RWPE2 (cell line): ENCODE results near the gene BCL3.

Source experiments
- ATAC-seq: fragments of 200-7000 bp; cut with Tn5 transposase; 3 replicates; pipeline ENCODE4 v1.9.1; 2021; ENCODE audit warnings: low read depth
- DNase-seq: peaks from one replicate; pipeline ENCODE4 v3.0.0-alpha.2; 2020; ENCODE audit warnings: low spot score
- H3K27ac ChIP-seq: fragments of 450-650 bp; 2 replicates; pipeline ENCODE4 v1.5.1; 2017; ENCODE audit warnings: mild to moderate bottlenecking; ENCODE audit not compliant: poor library complexity, severe bottlenecking
- H3K27me3 ChIP-seq: fragments of 250-450 bp; sonication (Bioruptor Pico); 2 replicates; pipeline ENCODE4 v1.5.1; 2021; ENCODE audit warnings: mild to moderate bottlenecking, moderate library complexity; ENCODE audit not compliant: insufficient read depth, poor library complexity, severe bottlenecking
- H3K36me3 ChIP-seq: fragments of 250-450 bp; sonication (Bioruptor Pico); 2 replicates; pipeline ENCODE4 v1.5.1; 2020; ENCODE audit warnings: low read depth, mild to moderate bottlenecking, moderate library complexity
- H3K4me1 ChIP-seq: fragments of 250-450 bp; sonication (Bioruptor Pico); 2 replicates; pipeline ENCODE4 v1.5.1; 2021; ENCODE audit warnings: mild to moderate bottlenecking, moderate library complexity; ENCODE audit not compliant: insufficient read depth, poor library complexity, severe bottlenecking
- H3K4me3 ChIP-seq: fragments of 250-450 bp; sonication (Bioruptor Pico); 2 replicates; pipeline ENCODE4 v1.5.1; 2021; ENCODE audit warnings: mild to moderate bottlenecking, moderate library complexity; ENCODE audit not compliant: severe bottlenecking
- H3K9me3 ChIP-seq: fragments of 250-450 bp; sonication (Bioruptor Pico); 2 replicates; pipeline ENCODE4 v1.5.1; 2021; ENCODE audit warnings: mild to moderate bottlenecking, moderate library complexity; ENCODE audit not compliant: severe bottlenecking
- CTCF ChIP-seq: fragments of 450-650 bp; IDR thresholded peaks from one replicate; pipeline ENCODE4 v1.5.1; 2017; ENCODE audit warnings: mild to moderate bottlenecking, moderate library complexity; ENCODE audit not compliant: poor library complexity, severe bottlenecking

BCL3 gene

GRCh38 chr19:44737238-44738071 is 11.1 kb upstream of the BCL3 start:
- DNase-seq: no peak
- Histone ChIP-seq H3K27me3 (no peaks in the 10 kb centered on the region), H3K9me3 (no peaks in the 10 kb centered on the region), H3K27ac (no peak overlapping the region), H3K4me1 (peaks cover 18% of the 10 kb centered on the region), H3K4me3 (no peak overlapping the region), H3K36me3 (no peaks in the 10 kb centered on the region)
- ATAC-seq: no peak
- no peak for TF ChIP-seq CTCF

- ATAC-seq: no peak
- no peak for DNase-seq
- peaks cover 23% of the 10 kb centered on the region for H3K4me1 ChIP-seq
- no peaks in the 10 kb centered on the region for H3K27me3 ChIP-seq
- no peaks in the 10 kb centered on the region for H3K9me3 ChIP-seq
- TF ChIP-seq CTCF: no peak
- H3K27ac ChIP-seq: no peak overlapping the region
- H3K36me3 ChIP-seq: no peaks in the 10 kb centered on the region
- H3K4me3 ChIP-seq: no peak overlapping the region
These were observed 10.4 kb upstream of the BCL3 start for GRCh38 chr19:44738136-44738535.

- no peak for DNase-seq
- H3K4me3 ChIP-seq: no peak overlapping the region
- no peaks in the 10 kb centered on the region for H3K36me3 ChIP-seq
- H3K9me3 ChIP-seq: no peaks in the 10 kb centered on the region
- no peak for ATAC-seq
- no peak for TF ChIP-seq CTCF
- no peak overlapping the region for H3K27ac ChIP-seq
- H3K27me3 ChIP-seq: no peaks in the 10 kb centered on the region
- H3K4me1 ChIP-seq: peaks cover 23% of the 10 kb centered on the region
These were observed 9.6 kb upstream of the BCL3 start for GRCh38 chr19:44738603-44739558.

GRCh38 chr19:44740351-44740824 is 8.1 kb upstream of the BCL3 start:
- Histone ChIP-seq H3K27ac (peak overlapping the region; percentile 96), H3K4me3 (no peak overlapping the region), H3K9me3 (no peaks in the 10 kb centered on the region), H3K4me1 (peaks cover 19% of the 10 kb centered on the region), H3K36me3 (no peaks in the 10 kb centered on the region), H3K27me3 (no peaks in the 10 kb centered on the region)
- ATAC-seq (no peak), DNase-seq (no peak)
- no peak for TF ChIP-seq CTCF
